Measurements from ENCODE around the gene PNP. TPM values are rescaled to one million over a fixed set of nuclear protein-coding genes. Genes with fewer than 3 reads are reported as not detected.

PNP gene
- total and polyA plus RNA-seq, 9 donors: 3.4 to 23.0 (median 7.5) TPM

- H3K4me3 ChIP-seq: no peak overlapping the region
- DNase-seq: no peak
- no peaks in the 10 kb centered on the region for H3K36me3 ChIP-seq
- H3K27me3 ChIP-seq: no peaks in the 10 kb centered on the region
- TF ChIP-seq EP300 (IDR thresholded peaks at IDR 0.05) (no peak), CTCF (IDR thresholded peaks at IDR 0.05) (no peak), POLR2A (IDR thresholded peaks at IDR 0.05) (no peak)
- H3K4me1 ChIP-seq (ENCODE audit: insufficient read depth): no peaks in the 10 kb centered on the region
- intact Hi-C loops (cut with DNase I): no loop called here
- WGBS, 3 donors: 69 to 73% (median 72%) methylated on average over 7 of the region's 7 CpGs
- no peak overlapping the region for H3K27ac ChIP-seq
- no peaks in the 10 kb centered on the region for H3K9me3 ChIP-seq
These were observed 43.1 kb downstream of the PNP start for GRCh38 chr14:20512177-20512905.

GRCh38 chr14:20515846-20516245 is 46.6 kb downstream of the PNP start:
- TF ChIP-seq EP300 (IDR thresholded peaks at IDR 0.05) (no peak), CTCF (IDR thresholded peaks at IDR 0.05) (no peak), POLR2A (IDR thresholded peaks at IDR 0.05) (no peak)
- WGBS, 3 donors: 30 to 45% (median 37%) methylated on average over 4 of the region's 4 CpGs
- intact Hi-C loops (cut with DNase I): no loop called here
- H3K9me3 ChIP-seq: no peaks in the 10 kb centered on the region
- DNase-seq: no peak
- H3K4me3 ChIP-seq: no peak overlapping the region
- H3K4me1 ChIP-seq (ENCODE audit: insufficient read depth): no peaks in the 10 kb centered on the region
- H3K36me3 ChIP-seq: no peaks in the 10 kb centered on the region
- no peak overlapping the region for H3K27ac ChIP-seq
- no peaks in the 10 kb centered on the region for H3K27me3 ChIP-seq

- WGBS, 3 donors: 38 to 60% (median 49%) methylated on average over 4 of the region's 4 CpGs
- intact Hi-C loops (cut with DNase I): no loop called here
- no peaks in the 10 kb centered on the region for H3K36me3 ChIP-seq
- H3K27me3 ChIP-seq: no peaks in the 10 kb centered on the region
- TF ChIP-seq EP300 (IDR thresholded peaks at IDR 0.05) (no peak), POLR2A (IDR thresholded peaks at IDR 0.05) (no peak), CTCF (IDR thresholded peaks at IDR 0.05) (no peak)
- no peaks in the 10 kb centered on the region for H3K4me1 ChIP-seq (ENCODE audit: insufficient read depth)
- H3K27ac ChIP-seq: no peak overlapping the region
- no peak overlapping the region for H3K4me3 ChIP-seq
- DNase-seq: no peak
- H3K9me3 ChIP-seq: no peaks in the 10 kb centered on the region
These were observed 47.7 kb downstream of the PNP start for GRCh38 chr14:20516921-20517320.

DNA sequence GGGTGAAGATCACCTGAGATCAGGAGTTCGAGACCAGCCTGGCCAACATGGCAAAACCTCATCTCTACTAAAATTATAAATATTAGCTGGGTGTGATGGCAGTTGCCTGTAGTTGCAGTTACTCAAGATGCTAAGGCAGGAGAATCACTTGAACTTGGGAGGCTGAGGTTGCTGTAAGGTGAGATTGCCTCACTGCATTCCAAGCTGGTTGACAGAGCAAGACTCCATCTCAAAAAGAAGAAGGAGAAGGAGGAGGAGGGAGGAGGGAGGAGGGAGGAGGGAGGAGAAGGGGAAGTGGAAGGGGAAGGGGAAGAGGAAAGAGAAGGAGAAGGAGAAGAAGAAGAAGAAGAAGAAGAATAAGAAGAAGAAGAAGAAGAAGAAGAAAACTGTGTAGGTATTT is 53.1 kb downstream of the PNP start:
- intact Hi-C loops (cut with DNase I): no loop called here
- no peaks in the 10 kb centered on the region for H3K4me1 ChIP-seq (ENCODE audit: insufficient read depth)
- no peaks in the 10 kb centered on the region for H3K27me3 ChIP-seq
- no peak for DNase-seq
- no peaks in the 10 kb centered on the region for H3K36me3 ChIP-seq
- H3K27ac ChIP-seq: no peak overlapping the region
- no peak overlapping the region for H3K4me3 ChIP-seq
- TF ChIP-seq POLR2A (IDR thresholded peaks at IDR 0.05) (no peak), EP300 (IDR thresholded peaks at IDR 0.05) (no peak), CTCF (IDR thresholded peaks at IDR 0.05) (no peak)
- WGBS, 3 donors: 57 to 79% (median 74%) methylated on average over 1 of the region's 1 CpG
- no peaks in the 10 kb centered on the region for H3K9me3 ChIP-seq
